GM18498 (cell line): ENCODE results near the gene SLC4A11.

Experiments
- ATAC-seq: cut with Tn5 transposase; IDR thresholded peaks from one replicate; pipeline ENCODE4 v1.9.1; 2021; ENCODE audit warnings: mild to moderate bottlenecking, moderate library complexity; ENCODE audit not compliant: unreplicated experiment

SLC4A11 gene

DNA sequence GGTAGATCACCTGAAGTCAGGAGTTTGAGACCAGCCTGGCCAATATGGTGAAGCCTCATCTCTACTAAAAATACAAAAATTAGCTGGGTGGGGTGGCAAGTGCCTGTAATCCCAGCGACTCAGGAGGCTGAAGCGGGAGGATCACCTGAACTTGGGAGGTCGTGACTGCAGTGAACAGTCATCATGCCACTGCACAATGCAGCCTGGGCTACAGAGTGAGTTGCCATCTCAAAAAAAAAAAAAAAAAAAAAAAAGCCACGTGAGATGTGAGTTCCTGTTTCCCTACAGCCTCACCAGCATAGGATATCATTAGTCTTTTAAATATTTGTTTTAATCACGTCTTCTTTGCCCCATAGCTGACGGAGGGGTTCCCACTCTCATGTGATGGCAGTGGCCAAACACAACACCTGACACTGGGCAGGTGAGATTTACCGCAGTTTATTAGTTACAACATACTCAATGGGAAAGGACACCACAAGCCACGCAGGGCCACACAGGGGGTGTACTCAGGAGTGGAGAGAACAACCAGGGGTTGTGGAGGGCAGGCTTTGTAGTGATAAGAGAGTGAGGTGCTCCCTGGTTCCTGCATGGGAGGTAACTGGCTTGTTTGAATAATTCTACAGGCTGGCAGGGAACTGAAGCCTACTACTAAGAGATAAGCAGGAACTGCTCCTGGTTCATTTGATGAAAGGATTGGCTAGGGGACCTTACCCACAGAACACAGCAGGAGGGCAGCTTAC, 61.1 kb downstream of the SLC4A11 start:
- ATAC-seq = no peak
